ENCODE results near the gene SYMPK.

GRCh38 chr19:45847663-45848062, 15.3 kb downstream of the SYMPK start:
- TF ChIP-seq POLR2AphosphoS5 (IDR thresholded peaks at IDR 0.05; ENCODE audit: borderline replicate concordance, low read depth, low read length) (no peak), EZH2 (IDR thresholded peaks at IDR 0.05) (no peak)

Data from SK-N-MC (cell line).